Frontal cortex (tissue), 4 donors: Measurements from ENCODE around the gene FNIP2. TPM values are rescaled to one million over a fixed set of nuclear protein-coding genes. Genes with fewer than 3 reads are reported as not detected.
A peak's percentile ranks its signal among the peaks of the same experiment; 100 is the strongest.
"Not testable (repeated sequence)": the region's sequence is repeated elsewhere in the genome, so short reads cannot be mapped to it uniquely, and the experiment has no call there.

Experiments used
- DNase-seq, 2 donors: peaks; one replicate each; pipeline ENCODE4 v3.0.0; 2012; ENCODE audit warnings: low spot score in 2 of 2
- FAIRE-seq: peaks from 2 replicates; lab custom pipeline; 2012; peaks lifted over from hg19 to GRCh38; lab: Jason Lieb, UNC
- total RNA-seq: library from RNA; depleted of rRNA; stranded (reverse); fragments of >200 nt; gene quantifications from one replicate; pipeline ENCODE4 v1.2.3, GENCODE V29; 2014
- donor health status: control.
- donor health status: control.
- donor health status: control.

The FNIP2 gene
- total RNA-seq, 1 donor from 2014 or later = 63.2 TPM

- FAIRE-seq (no peak), DNase-seq (no peak)
Measured at GRCh38 chr4:158826882-158827281, 58.1 kb downstream of the FNIP2 start.

DNA sequence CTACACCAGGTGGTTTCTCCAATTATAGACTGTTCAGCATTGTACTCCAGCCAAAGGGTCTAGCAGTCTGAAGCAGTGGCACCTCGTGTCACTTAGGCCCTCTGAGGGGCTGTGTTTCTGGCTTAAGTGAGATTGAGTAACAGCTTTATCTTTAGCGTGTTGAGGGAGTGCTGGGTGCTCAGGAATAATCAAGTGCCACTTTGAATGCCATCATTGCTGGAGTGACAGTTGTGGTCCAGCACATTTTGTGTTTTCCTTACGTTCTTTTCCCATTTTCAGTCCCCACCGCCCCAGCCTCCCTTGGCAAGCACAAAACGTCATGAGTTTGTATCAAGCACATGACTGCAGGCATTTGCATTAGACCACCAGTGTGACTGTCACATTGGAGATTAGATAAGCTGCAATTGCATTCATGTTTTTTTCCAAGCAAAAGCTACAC lies 58.7 kb downstream of the FNIP2 start:
- FAIRE-seq (no peak), DNase-seq (no peak)

DNA sequence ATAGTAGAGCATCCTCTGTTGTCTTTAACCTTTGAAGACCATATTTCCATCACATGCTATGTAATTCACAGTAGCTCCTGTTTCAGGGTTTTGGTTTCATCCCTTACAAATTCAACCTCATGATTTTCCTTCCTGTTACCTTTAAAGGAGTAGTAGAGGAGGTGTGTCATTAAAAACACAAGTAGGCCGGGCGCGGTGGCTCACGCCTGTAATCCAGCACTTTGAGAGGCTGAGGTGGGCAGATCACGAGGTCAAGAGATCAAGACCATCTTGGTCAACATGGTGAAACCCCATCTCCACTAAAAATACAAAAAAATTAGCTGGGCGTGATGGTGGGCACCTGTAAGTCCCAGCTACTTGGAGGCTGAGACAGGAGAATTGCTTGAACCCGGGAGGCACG lies 59.3 kb downstream of the FNIP2 start:
- not testable (repeated sequence) for FAIRE-seq, DNase-seq

- DNase-seq = no peak
Measured at GRCh38 chr4:158829254-158829653, 60.4 kb downstream of the FNIP2 start.

GRCh38 chr4:158833602-158834001 lies 64.8 kb downstream of the FNIP2 start:
- FAIRE-seq (no peak), DNase-seq (no peak)

More at GRCh38 chr4:158829254-158829653, 60.4 kb downstream of the FNIP2 start:
- no peak for FAIRE-seq

DNA sequence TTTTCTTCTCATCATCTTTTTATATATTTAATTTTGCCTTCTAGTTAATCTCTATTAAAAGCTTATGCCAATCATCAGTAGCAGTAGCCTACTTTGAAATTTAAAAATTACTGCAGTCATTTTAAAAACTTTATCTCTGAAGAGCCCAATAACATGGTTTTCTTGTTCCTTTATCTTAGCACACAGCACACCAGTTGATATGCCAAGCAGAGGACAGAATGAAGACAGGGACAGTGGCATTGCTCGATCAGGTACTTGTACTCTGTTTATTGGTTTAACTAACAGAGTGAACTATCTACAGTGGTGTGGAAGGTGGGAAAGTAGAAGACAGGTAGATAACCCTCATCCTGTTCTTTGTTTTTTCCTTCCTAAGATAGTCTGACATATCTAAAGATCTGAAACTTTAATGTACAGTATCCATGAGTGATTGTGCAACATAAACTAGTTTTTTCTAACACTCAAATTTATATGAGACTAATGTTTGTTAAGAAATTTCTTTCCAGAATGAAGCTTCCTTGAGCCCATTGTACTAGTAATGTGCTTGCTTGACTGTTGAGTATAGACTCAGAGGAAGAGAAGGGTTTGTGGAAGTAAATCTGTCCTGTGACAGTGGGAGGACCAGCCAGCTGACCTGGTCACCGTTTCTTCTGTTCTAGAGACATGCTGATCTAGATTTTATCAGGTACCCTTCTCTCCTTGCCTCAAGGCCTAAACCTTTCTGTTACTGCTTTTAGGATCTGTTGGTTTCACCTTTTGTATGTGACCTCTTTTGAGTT lies 66.6 kb downstream of the FNIP2 start:
- DNase-seq (no peak), FAIRE-seq (no peak)

GRCh38 chr4:158836002-158836369 lies 67.2 kb downstream of the FNIP2 start:
- DNase-seq (no peak), FAIRE-seq (no peak)

DNA sequence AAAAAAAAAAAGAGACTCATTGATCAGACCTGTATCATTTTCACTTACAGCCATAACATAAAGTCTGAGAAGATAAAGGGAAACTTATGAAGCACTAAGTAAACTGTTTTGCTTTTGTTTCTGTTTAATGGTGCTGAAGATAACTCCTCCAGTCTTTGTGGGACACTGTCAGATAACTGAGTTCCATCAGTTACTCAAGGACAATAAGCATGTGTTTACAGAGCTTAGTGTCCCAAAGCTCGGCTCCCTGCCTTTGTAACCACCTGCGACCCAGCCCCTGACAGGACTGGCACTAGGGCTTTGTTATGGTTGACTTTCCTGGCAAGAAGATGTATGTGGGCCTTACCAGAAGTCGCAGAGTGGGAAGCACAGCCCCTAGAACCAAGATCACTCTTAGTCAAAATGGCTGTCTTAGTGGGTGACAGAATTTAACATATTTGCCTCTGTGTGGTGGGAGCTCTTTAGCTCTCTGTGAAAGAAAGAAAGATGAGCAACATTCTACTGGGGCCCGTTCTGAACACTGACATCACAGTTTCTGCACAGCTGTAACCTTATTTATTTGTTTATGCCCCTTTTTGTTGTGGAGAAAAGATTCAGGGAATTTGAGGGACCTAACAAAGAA lies 68.1 kb downstream of the FNIP2 start:
- DNase-seq (no peak), FAIRE-seq (no peak)

- FAIRE-seq (no peak), DNase-seq (no peak)
Measured at GRCh38 chr4:158837527-158838141, 68.8 kb downstream of the FNIP2 start.

GRCh38 chr4:158840131-158840530 lies 71.3 kb downstream of the FNIP2 start:
- FAIRE-seq = no peak

GRCh38 chr4:158841540-158841939 lies 72.7 kb downstream of the FNIP2 start:
- FAIRE-seq = no peak
- no peak for DNase-seq

More at GRCh38 chr4:158840131-158840530, 71.3 kb downstream of the FNIP2 start:
- DNase-seq = no peak

DNA sequence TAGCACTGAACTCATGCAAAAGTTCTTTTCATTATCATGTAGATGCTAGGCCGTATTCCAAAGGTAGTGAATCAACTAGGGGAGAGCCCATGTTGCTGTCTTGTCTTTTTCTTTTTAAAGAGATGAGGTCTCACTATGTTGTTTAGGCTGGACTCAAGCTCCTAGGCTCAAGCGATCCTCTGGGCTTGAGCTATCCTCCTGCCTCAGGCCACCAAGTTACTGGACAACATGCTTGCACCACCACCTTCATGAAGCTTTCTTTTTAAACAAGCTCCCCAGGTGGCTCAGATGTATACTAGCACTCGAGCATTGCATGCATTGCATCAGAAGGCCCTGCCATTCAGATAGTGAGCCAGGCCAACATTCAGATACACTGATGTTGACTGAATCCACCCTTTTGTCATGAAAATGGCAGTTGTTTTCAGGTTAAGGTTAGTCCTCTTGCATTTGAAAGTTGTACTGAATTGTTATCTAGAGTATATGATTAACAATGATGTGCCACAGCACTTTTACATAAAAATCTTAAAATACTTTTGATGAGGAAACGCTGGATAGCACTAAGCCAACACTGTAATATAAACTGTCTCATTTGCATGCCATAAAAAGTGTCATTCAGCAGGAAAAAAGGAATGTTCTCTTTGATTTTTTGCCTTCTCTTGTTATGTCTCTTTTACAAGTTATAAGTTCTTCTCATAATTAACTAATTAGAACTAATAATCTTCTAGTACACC lies 76.7 kb downstream of the FNIP2 start:
- FAIRE-seq = no peak

DNA sequence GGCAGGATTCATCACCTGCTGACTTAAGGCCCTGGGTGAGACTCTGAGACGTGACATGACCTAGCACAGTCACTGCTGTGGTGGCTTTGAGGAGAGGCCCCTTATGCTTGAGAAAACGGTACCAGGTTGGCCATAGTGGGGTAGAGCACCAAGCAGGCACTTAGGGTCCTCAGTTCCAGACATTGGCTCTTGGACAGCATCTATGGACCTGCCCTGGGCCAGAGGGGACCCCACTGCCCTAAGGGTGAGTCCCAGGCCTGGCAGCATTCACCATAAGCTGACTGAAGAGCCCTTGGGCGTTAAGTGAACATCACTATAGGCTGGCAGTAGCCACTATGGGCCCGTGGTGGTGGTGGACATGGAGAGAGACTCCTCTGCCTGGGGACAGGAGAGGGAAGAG lies 78.7 kb downstream of the FNIP2 start:
- no peak for DNase-seq
- no peak for FAIRE-seq

More for the DNA sequence above, 76.7 kb downstream of the FNIP2 start:
- DNase-seq = no peak

DNA sequence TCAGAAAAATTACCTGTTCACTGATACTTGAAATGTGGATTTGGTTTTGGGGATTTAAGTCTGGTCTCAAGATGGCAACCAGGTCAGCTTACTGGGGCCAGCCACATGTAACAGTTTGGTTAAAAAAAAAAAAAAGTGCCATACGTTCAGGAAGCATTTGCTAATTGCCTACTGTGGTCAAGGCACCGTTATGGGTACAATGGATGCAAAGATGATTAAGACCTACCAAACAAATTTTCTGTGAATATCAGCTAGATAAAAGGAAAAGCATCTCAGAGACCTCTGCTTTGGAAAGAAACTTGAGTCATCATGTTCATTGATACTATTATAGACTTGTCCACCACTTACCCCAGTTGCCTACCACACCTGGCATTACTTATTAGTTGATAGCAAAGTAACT lies 80.9 kb downstream of the FNIP2 start:
- DNase-seq (no peak), FAIRE-seq (no peak)

GRCh38 chr4:158850371-158850770 lies 81.5 kb downstream of the FNIP2 start:
- DNase-seq (no peak), FAIRE-seq (no peak)

GRCh38 chr4:158850800-158851644 lies 82.2 kb downstream of the FNIP2 start:
- DNase-seq = peak in 1 of 2 donors; percentile 31

GRCh38 chr4:158854236-158854635 lies 85.4 kb downstream of the FNIP2 start:
- no peak for DNase-seq
- FAIRE-seq = no peak

More at GRCh38 chr4:158850800-158851644, 82.2 kb downstream of the FNIP2 start:
- peak; percentile 96 for FAIRE-seq

GRCh38 chr4:158856852-158857251 lies 88.0 kb downstream of the FNIP2 start:
- FAIRE-seq = peak; percentile 76
- peak; percentile 14 to 32 for DNase-seq

DNA sequence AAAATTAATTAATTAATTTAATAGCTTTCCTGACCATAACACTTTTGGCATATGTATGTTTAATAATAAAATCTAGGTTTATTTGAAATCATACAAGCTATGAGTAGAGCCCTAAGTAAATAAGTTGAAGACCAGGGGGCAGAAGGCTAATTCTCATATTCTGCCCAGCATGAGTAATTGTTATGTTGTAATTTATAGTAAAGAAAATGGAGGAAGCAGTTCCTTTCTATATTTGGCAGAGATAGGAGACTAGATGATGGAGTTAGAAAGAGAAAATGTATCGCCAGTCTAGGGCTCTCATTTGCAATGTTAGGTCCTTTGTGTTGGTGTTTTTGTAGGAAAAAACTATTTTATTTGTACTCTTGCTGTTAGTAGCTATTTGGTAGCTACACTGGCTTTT lies 89.1 kb downstream of the FNIP2 start:
- no peak for FAIRE-seq

More for the DNA sequence above, 89.1 kb downstream of the FNIP2 start:
- DNase-seq = no peak
